Astrocyte of the spinal cord (primary cell): ENCODE measurements around the gene CIITA.

Experiments
- DNase-seq: peaks from one replicate; pipeline ENCODE4 v3.0.0; 2011; ENCODE audit warnings: low read depth, low spot score
- H3K4me3 ChIP-seq: 2 replicates; pipeline ENCODE4 v1.5.1; 2011; ENCODE audit warnings: low read depth, mild to moderate bottlenecking, low read length, moderate library complexity
- CTCF ChIP-seq: IDR thresholded peaks from 2 replicates; pipeline ENCODE4 v1.5.1; 2012; ENCODE audit warnings: low read depth, mild to moderate bottlenecking, low read length, inconsistent platforms
- in situ Hi-C: cut with HindIII; loops from 2 replicates; pipeline ENCODE4 v1.10.0; 2017; ENCODE audit warnings: low sequenced_read_pairs

The CIITA gene

GRCh38 chr16:10931977-10932632, 55.1 kb downstream of the CIITA start:
- TF ChIP-seq CTCF = no peak
- H3K4me3 ChIP-seq = no peak overlapping the region
- DNase-seq = no peak
- in situ Hi-C loops = no loop called here

- H3K4me3 ChIP-seq = no peak overlapping the region
- DNase-seq = no peak
- in situ Hi-C loops = no loop called here
- TF ChIP-seq CTCF = no peak
Measured at GRCh38 chr16:10932959-10933710, 56.1 kb downstream of the CIITA start.

GRCh38 chr16:10933865-10934264, 56.9 kb downstream of the CIITA start:
- no peak overlapping the region for H3K4me3 ChIP-seq
- no peak for DNase-seq
- in situ Hi-C loops = no loop called here
- no peak for TF ChIP-seq CTCF

GRCh38 chr16:10934325-10935107, 57.5 kb downstream of the CIITA start:
- no peak for TF ChIP-seq CTCF
- in situ Hi-C loops = no loop called here
- no peak for DNase-seq
- H3K4me3 ChIP-seq = no peak overlapping the region

GRCh38 chr16:10935226-10935915, 58.4 kb downstream of the CIITA start:
- DNase-seq = no peak
- H3K4me3 ChIP-seq = no peak overlapping the region
- in situ Hi-C loops = no loop called here
- TF ChIP-seq CTCF = no peak
